Measurements from ENCODE around the gene PEX5L.

PEX5L gene

DNA sequence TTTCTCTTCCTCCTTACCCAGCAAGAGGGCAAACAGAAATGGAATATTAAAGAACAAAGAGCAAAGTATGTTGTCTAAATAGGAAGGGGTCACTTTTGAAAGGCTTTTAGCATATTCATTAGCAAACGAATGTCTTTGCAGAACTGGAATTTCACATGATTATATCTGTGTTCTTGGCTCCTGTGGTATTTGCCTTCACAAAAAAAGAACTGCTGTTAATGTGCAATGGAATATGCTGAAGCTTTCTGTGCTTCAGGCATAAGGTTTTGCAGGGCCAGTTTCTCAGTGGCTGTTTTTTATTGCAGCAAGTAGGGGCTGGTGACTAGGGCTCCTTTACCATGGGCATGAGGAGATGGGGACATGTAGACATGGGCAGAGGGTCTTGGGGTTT lies 210.5 kb downstream of the PEX5L start:
- no peaks in the 10 kb centered on the region for H3K36me3 ChIP-seq (ENCODE audit: insufficient read depth)
- no peak overlapping the region for H2AFZ ChIP-seq (ENCODE audit: low read depth)
- H3K79me2 ChIP-seq (ENCODE audit: insufficient read depth, low read depth): no peaks in the 10 kb centered on the region
- H4K20me1 ChIP-seq (ENCODE audit: insufficient read depth): no peaks in the 10 kb centered on the region
- H3K9ac ChIP-seq: no peak overlapping the region
- no peak overlapping the region for H3K4me2 ChIP-seq
- H3K4me1 ChIP-seq (ENCODE audit: low read depth, poor library complexity, severe bottlenecking): no peaks in the 10 kb centered on the region
- no peaks in the 10 kb centered on the region for H3K27me3 ChIP-seq (ENCODE audit: insufficient read depth, low read depth)
- H3K27ac ChIP-seq: no peak overlapping the region
- TF ChIP-seq CTCF (conservative IDR thresholded peaks at IDR 0.05; ENCODE audit: low read depth, low read length): no peak
- no peak overlapping the region for H3K4me3 ChIP-seq (IDR thresholded peaks at IDR 0.05; ENCODE audit: insufficient read depth, low read depth, low read length)

- no peaks in the 10 kb centered on the region for H3K4me1 ChIP-seq (ENCODE audit: low read depth, poor library complexity, severe bottlenecking)
- H3K27ac ChIP-seq: no peak overlapping the region
- H4K20me1 ChIP-seq (ENCODE audit: insufficient read depth): no peaks in the 10 kb centered on the region
- no peaks in the 10 kb centered on the region for H3K36me3 ChIP-seq (ENCODE audit: insufficient read depth)
- H3K9ac ChIP-seq: no peak overlapping the region
- H3K79me2 ChIP-seq (ENCODE audit: insufficient read depth, low read depth): no peaks in the 10 kb centered on the region
- no peak overlapping the region for H3K4me2 ChIP-seq
- no peak overlapping the region for H3K4me3 ChIP-seq (IDR thresholded peaks at IDR 0.05; ENCODE audit: insufficient read depth, low read depth, low read length)
- H2AFZ ChIP-seq (ENCODE audit: low read depth): no peak overlapping the region
- TF ChIP-seq CTCF (conservative IDR thresholded peaks at IDR 0.05; ENCODE audit: low read depth, low read length): no peak
- H3K27me3 ChIP-seq (ENCODE audit: insufficient read depth, low read depth): no peaks in the 10 kb centered on the region
Observed at GRCh38 chr3:179825527-179826246, 211.1 kb downstream of the PEX5L start.

DNA sequence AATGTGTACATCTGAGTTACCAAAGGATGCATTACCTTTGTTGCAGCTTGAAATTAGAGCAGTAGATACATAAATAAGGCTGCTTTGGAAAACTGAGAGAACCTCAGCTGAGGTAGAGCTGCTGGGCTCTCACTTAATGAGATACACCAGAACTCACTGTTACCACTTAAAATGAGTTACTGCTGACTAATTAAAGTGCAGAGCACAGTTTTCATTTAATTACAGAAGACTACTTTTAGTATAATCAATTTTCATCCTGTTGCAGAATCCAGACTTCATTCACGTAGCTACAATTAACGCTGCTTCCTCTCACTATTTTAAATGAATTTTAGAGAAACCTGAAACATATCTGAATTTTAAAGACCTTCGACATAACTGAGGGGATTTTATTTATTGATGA lies 214.4 kb downstream of the PEX5L start:
- Histone ChIP-seq H3K4me1 (ENCODE audit: low read depth, poor library complexity, severe bottlenecking) (no peaks in the 10 kb centered on the region), H3K36me3 (ENCODE audit: insufficient read depth) (no peaks in the 10 kb centered on the region), H3K27me3 (ENCODE audit: insufficient read depth, low read depth) (no peaks in the 10 kb centered on the region), H3K4me2 (no peak overlapping the region), H3K4me3 (IDR thresholded peaks at IDR 0.05; ENCODE audit: insufficient read depth, low read depth, low read length) (no peak overlapping the region), H2AFZ (ENCODE audit: low read depth) (no peak overlapping the region), H3K79me2 (ENCODE audit: insufficient read depth, low read depth) (no peaks in the 10 kb centered on the region), H3K27ac (no peak overlapping the region), H3K9ac (no peak overlapping the region), H4K20me1 (ENCODE audit: insufficient read depth) (no peaks in the 10 kb centered on the region)
- no peak for TF ChIP-seq CTCF (conservative IDR thresholded peaks at IDR 0.05; ENCODE audit: low read depth, low read length)

- no peak overlapping the region for H3K27ac ChIP-seq
- no peak overlapping the region for H2AFZ ChIP-seq (ENCODE audit: low read depth)
- H3K36me3 ChIP-seq (ENCODE audit: insufficient read depth): no peaks in the 10 kb centered on the region
- H3K9ac ChIP-seq: no peak overlapping the region
- no peak for TF ChIP-seq CTCF (conservative IDR thresholded peaks at IDR 0.05; ENCODE audit: low read depth, low read length)
- H3K4me1 ChIP-seq (ENCODE audit: low read depth, poor library complexity, severe bottlenecking): no peaks in the 10 kb centered on the region
- no peak overlapping the region for H3K4me2 ChIP-seq
- no peaks in the 10 kb centered on the region for H3K79me2 ChIP-seq (ENCODE audit: insufficient read depth, low read depth)
- no peaks in the 10 kb centered on the region for H4K20me1 ChIP-seq (ENCODE audit: insufficient read depth)
- H3K4me3 ChIP-seq (IDR thresholded peaks at IDR 0.05; ENCODE audit: insufficient read depth, low read depth, low read length): no peak overlapping the region
- H3K27me3 ChIP-seq (ENCODE audit: insufficient read depth, low read depth): no peaks in the 10 kb centered on the region
Observed at GRCh38 chr3:179819379-179819778, 217.4 kb downstream of the PEX5L start.

All from KMS-11 (cell line).